DOHH2 (cell line): Measurements from ENCODE around the gene FRAS1.

Experiments used
- H3F3A ChIP-seq: fragments of 200-600 bp; sonication (generic), shearing (Covaris generic); 2 replicates; pipeline ENCODE4 v1.6.0; 2016; ENCODE audit warnings: antibody characterized with exemption, mild to moderate bottlenecking; ENCODE audit not compliant: control insufficient read depth, insufficient read depth
- H3K27ac ChIP-seq: fragments of 200-600 bp; sonication (generic); 2 replicates; pipeline ENCODE4 v1.5.1; 2014; ENCODE audit warnings: low read depth, mild to moderate bottlenecking, low read length, moderate library complexity
- H3K27me3 ChIP-seq: fragments of 200-600 bp; sonication (generic); 2 replicates; pipeline ENCODE4 v1.6.1; 2014; ENCODE audit warnings: mild to moderate bottlenecking, low read length, mixed read lengths; ENCODE audit not compliant: control insufficient read depth
- H3K36me3 ChIP-seq: fragments of 200-600 bp; sonication (generic); 2 replicates; pipeline ENCODE4 v1.6.1; 2014; ENCODE audit warnings: mild to moderate bottlenecking, low read length, moderate library complexity, mixed read lengths; ENCODE audit not compliant: control insufficient read depth
- H3K4me1 ChIP-seq: fragments of 200-600 bp; sonication (generic); 2 replicates; pipeline ENCODE4 v1.6.1; 2014; ENCODE audit warnings: mild to moderate bottlenecking, low read length, mixed read lengths; ENCODE audit not compliant: control insufficient read depth
- H3K4me2 ChIP-seq: fragments of 200-600 bp; sonication (generic); 2 replicates; pipeline ENCODE4 v1.6.0; 2014; ENCODE audit warnings: mild to moderate bottlenecking, low read length, moderate library complexity
- H3K4me3 ChIP-seq: fragments of 200-600 bp; sonication (generic); 2 replicates; pipeline ENCODE4 v1.5.1; 2014; ENCODE audit warnings: mild to moderate bottlenecking, low read length, mixed read lengths
- H3K79me2 ChIP-seq: fragments of 200-600 bp; sonication (generic); 2 replicates; pipeline ENCODE4 v1.6.1; 2014; ENCODE audit warnings: mild to moderate bottlenecking, low read length, mixed read lengths; ENCODE audit not compliant: control insufficient read depth
- H3K9me2 ChIP-seq: fragments of 200-600 bp; sonication (generic); replicated peaks from 2 replicates; pipeline ENCODE4 v1.6.1; 2014; ENCODE audit warnings: mild to moderate bottlenecking, low read length, mixed read lengths; ENCODE audit not compliant: control insufficient read depth
- H3K9me3 ChIP-seq: fragments of 200-600 bp; sonication (generic); 2 replicates; pipeline ENCODE4 v1.6.1; 2014; ENCODE audit warnings: antibody characterized with exemption, low read length, mixed read lengths; ENCODE audit not compliant: control insufficient read depth, insufficient read depth
- H4K20me1 ChIP-seq: fragments of 200-600 bp; sonication (generic); 2 replicates; pipeline ENCODE4 v1.6.0; 2014; ENCODE audit warnings: low read depth, mild to moderate bottlenecking, antibody characterized with exemption, low read length, moderate library complexity; ENCODE audit not compliant: control insufficient read depth, insufficient read depth
- CTCF ChIP-seq: fragments of 200-600 bp; sonication (generic); IDR thresholded peaks from one replicate; pipeline ENCODE4 v1.5.1; 2014; ENCODE audit warnings: antibody characterized with exemption, mild to moderate bottlenecking, low read depth, low read length; ENCODE audit not compliant: poor library complexity, severe bottlenecking
- EZH2phosphoT487 ChIP-seq: fragments of 200-600 bp; sonication (generic); IDR thresholded peaks from 2 replicates; pipeline ENCODE4 v1.6.1; 2017; ENCODE audit warnings: borderline replicate concordance, mild to moderate bottlenecking, antibody characterized with exemption, low read length, moderate library complexity, mixed read lengths

FRAS1 gene

GRCh38 chr4:78210694-78211410 is 153.7 kb downstream of the FRAS1 start:
- TF ChIP-seq EZH2phosphoT487 (no peak), CTCF (no peak)
- Histone ChIP-seq H3K79me2 (no peaks in the 10 kb centered on the region), H3K36me3 (no peaks in the 10 kb centered on the region), H3K9me3 (no peaks in the 10 kb centered on the region), H3F3A (no peaks in the 10 kb centered on the region), H3K27ac (no peak overlapping the region), H3K4me2 (no peak overlapping the region), H4K20me1 (no peaks in the 10 kb centered on the region), H3K4me1 (no peaks in the 10 kb centered on the region), H3K4me3 (no peak overlapping the region), H3K27me3 (no peaks in the 10 kb centered on the region), H3K9me2 (no peaks in the 10 kb centered on the region)

GRCh38 chr4:78213218-78213617 is 156.1 kb downstream of the FRAS1 start:
- Histone ChIP-seq H3K27me3 (no peaks in the 10 kb centered on the region), H3K9me3 (no peaks in the 10 kb centered on the region), H4K20me1 (no peaks in the 10 kb centered on the region), H3K4me3 (no peak overlapping the region), H3K4me1 (no peaks in the 10 kb centered on the region), H3K4me2 (no peak overlapping the region), H3F3A (no peaks in the 10 kb centered on the region), H3K36me3 (no peaks in the 10 kb centered on the region), H3K27ac (no peak overlapping the region), H3K9me2 (no peaks in the 10 kb centered on the region), H3K79me2 (no peaks in the 10 kb centered on the region)
- TF ChIP-seq CTCF = no peak
- TF ChIP-seq EZH2phosphoT487 = no peak

- H3K9me2 ChIP-seq = no peaks in the 10 kb centered on the region
- no peaks in the 10 kb centered on the region for H3K9me3 ChIP-seq
- no peak for TF ChIP-seq EZH2phosphoT487
- no peak for TF ChIP-seq CTCF
- H3F3A ChIP-seq = no peaks in the 10 kb centered on the region
- H3K27ac ChIP-seq = no peak overlapping the region
- no peaks in the 10 kb centered on the region for H3K79me2 ChIP-seq
- H3K27me3 ChIP-seq = no peaks in the 10 kb centered on the region
- no peaks in the 10 kb centered on the region for H4K20me1 ChIP-seq
- H3K4me2 ChIP-seq = no peak overlapping the region
- no peaks in the 10 kb centered on the region for H3K36me3 ChIP-seq
- no peaks in the 10 kb centered on the region for H3K4me1 ChIP-seq
- no peak overlapping the region for H3K4me3 ChIP-seq
Measured at GRCh38 chr4:78214078-78214477, 157.0 kb downstream of the FRAS1 start.
